HEK293 (cell line): ENCODE measurements around the gene DCAKD.

Experiments
- CTCF ChIA-PET: fragments of 350-600 bp; formaldehyde crosslinking; extraction: SDS; loops from one replicate; lab custom pipeline; 2021; ENCODE audit warnings: antibody characterized with exemption; lab: Yijun Ruan, JAX
- POLR2A ChIA-PET: fragments of 300-600 bp; formaldehyde crosslinking; extraction: SDS; loops from one replicate; lab custom pipeline; 2020; ENCODE audit warnings: antibody characterized with exemption, inconsistent platforms; lab: Yijun Ruan, JAX
- H3K27ac ChIP-seq: fragments of 200-500 bp; sonication (Bioruptor generic); 2 replicates; pipeline ENCODE4 v1.5.1; 2014; ENCODE audit warnings: low read depth, low read length, control low read depth, inconsistent platforms; ENCODE audit errors: extremely low read depth
- H3K36me3 ChIP-seq, 2 experiments: fragments of 200-500 bp in 1 of 2; sonication (Bioruptor generic) in 1 of 2; 1 replicate in 1 of 2; 2 replicates in 1 of 2; pipeline ENCODE4 v1.5.1; 2014 to 2017; ENCODE audit warnings: inconsistent platforms in 2 of 2, low read length in 2 of 2; ENCODE audit not compliant: control insufficient read depth in 2 of 2, insufficient read depth in 1 of 2
- H3K4me1 ChIP-seq: fragments of 200-500 bp; sonication (Bioruptor generic); 2 replicates; pipeline ENCODE4 v1.5.1; 2014; ENCODE audit warnings: mild to moderate bottlenecking, low read length, inconsistent platforms; ENCODE audit not compliant: control insufficient read depth, insufficient read depth
- H3K4me3 ChIP-seq: 2 replicates; pipeline ENCODE4 v1.5.1; 2011; ENCODE audit warnings: low read depth, mild to moderate bottlenecking, control low read depth, low read length, moderate library complexity
- H3K9me3 ChIP-seq: fragments of 200-500 bp; sonication (Bioruptor generic); 2 replicates; pipeline ENCODE4 v1.5.1; 2014; ENCODE audit warnings: low read depth, low read length, inconsistent platforms; ENCODE audit not compliant: control insufficient read depth, insufficient read depth
- EGR2 ChIP-seq: fragments of 450-650 bp; formaldehyde crosslinking; IDR thresholded peaks from 2 replicates; pipeline ENCODE4 v1.5.1; 2016; ENCODE audit warnings: low read depth, missing biosample characterization, missing genetic modification characterization
- HOXC10 ChIP-seq: sonication (generic); formaldehyde crosslinking; IDR thresholded peaks from 2 replicates; pipeline ENCODE4 v1.8.1; 2023; ENCODE audit warnings: mild to moderate bottlenecking, missing genetic modification reagents
- HOXD13 ChIP-seq: sonication (generic); formaldehyde crosslinking; IDR thresholded peaks from 2 replicates; pipeline ENCODE4 v1.8.0; 2022; ENCODE audit warnings: missing genetic modification reagents, borderline replicate concordance
- KLF8 ChIP-seq: fragments of 450-650 bp; formaldehyde crosslinking; IDR thresholded peaks from 2 replicates; pipeline ENCODE4 v1.5.1; 2016; ENCODE audit warnings: missing biosample characterization, missing genetic modification characterization
- MZF1 ChIP-seq: fragments of 450-650 bp; formaldehyde crosslinking; IDR thresholded peaks from 2 replicates; pipeline ENCODE4 v1.5.1; 2017; ENCODE audit warnings: missing biosample characterization, missing genetic modification characterization, borderline replicate concordance
- PRDM1 ChIP-seq: fragments of 450-650 bp; formaldehyde crosslinking; IDR thresholded peaks from 2 replicates; pipeline ENCODE4; 2016; ENCODE audit warnings: missing biosample characterization, missing genetic modification characterization
- SCRT1 ChIP-seq: fragments of 450-650 bp; formaldehyde crosslinking; IDR thresholded peaks from 2 replicates; pipeline ENCODE4 v1.5.1; 2016; ENCODE audit warnings: missing biosample characterization, missing genetic modification characterization, borderline replicate concordance
- SP7 ChIP-seq: fragments of 450-650 bp; formaldehyde crosslinking; IDR thresholded peaks from 2 replicates; pipeline ENCODE4 v1.5.1; 2016; ENCODE audit warnings: missing biosample characterization, missing genetic modification characterization
- WT1 ChIP-seq: fragments of 450-650 bp; formaldehyde crosslinking; IDR thresholded peaks from 2 replicates; pipeline ENCODE4 v1.5.1; 2016; ENCODE audit warnings: missing biosample characterization, missing genetic modification characterization
- ZBTB17 ChIP-seq: fragments of 450-650 bp; formaldehyde crosslinking; IDR thresholded peaks from 2 replicates; pipeline ENCODE4 v1.5.1; 2016; ENCODE audit warnings: missing biosample characterization, missing genetic modification characterization
- ZNF112 ChIP-seq: fragments of 450-650 bp; formaldehyde crosslinking; IDR thresholded peaks from 2 replicates; pipeline ENCODE4 v1.5.0; 2017; ENCODE audit warnings: missing biosample characterization, missing genetic modification characterization
- ZNF138 ChIP-seq: fragments of 450-650 bp; formaldehyde crosslinking; IDR thresholded peaks from 2 replicates; pipeline ENCODE4 v1.5.1; 2016; ENCODE audit warnings: missing biosample characterization, missing genetic modification characterization, borderline replicate concordance
- ZNF2 ChIP-seq: fragments of 450-650 bp; formaldehyde crosslinking; IDR thresholded peaks from 2 replicates; pipeline ENCODE4 v1.5.1; 2016; ENCODE audit warnings: missing biosample characterization, missing genetic modification characterization
- ZNF544 ChIP-seq: fragments of 450-650 bp; formaldehyde crosslinking; IDR thresholded peaks from 2 replicates; pipeline ENCODE4 v1.5.0; 2017; ENCODE audit warnings: missing biosample characterization, missing genetic modification characterization
- ZNF549 ChIP-seq: fragments of 450-650 bp; IDR thresholded peaks from 2 replicates; pipeline ENCODE4 v1.5.1; 2018; ENCODE audit warnings: missing biosample characterization, missing genetic modification characterization, mild to moderate bottlenecking, inconsistent platforms, moderate library complexity
- TF ChIP-seq, protein P1 (sequence below): fragments of 450-650 bp; formaldehyde crosslinking; IDR thresholded peaks from 2 replicates; pipeline ENCODE4 v1.5.1; 2016; ENCODE audit warnings: missing biosample characterization, missing genetic modification characterization, low read depth
- TF ChIP-seq, protein P2 (sequence below): fragments of 450-650 bp; formaldehyde crosslinking; IDR thresholded peaks from 2 replicates; pipeline ENCODE4 v1.5.1; 2016; ENCODE audit warnings: missing biosample characterization, missing genetic modification characterization
- TF ChIP-seq, protein P3 (sequence below): fragments of 450-650 bp; formaldehyde crosslinking; IDR thresholded peaks from 2 replicates; pipeline ENCODE4 v1.5.1; 2016; ENCODE audit warnings: missing biosample characterization, missing genetic modification characterization

DCAKD gene

DNA sequence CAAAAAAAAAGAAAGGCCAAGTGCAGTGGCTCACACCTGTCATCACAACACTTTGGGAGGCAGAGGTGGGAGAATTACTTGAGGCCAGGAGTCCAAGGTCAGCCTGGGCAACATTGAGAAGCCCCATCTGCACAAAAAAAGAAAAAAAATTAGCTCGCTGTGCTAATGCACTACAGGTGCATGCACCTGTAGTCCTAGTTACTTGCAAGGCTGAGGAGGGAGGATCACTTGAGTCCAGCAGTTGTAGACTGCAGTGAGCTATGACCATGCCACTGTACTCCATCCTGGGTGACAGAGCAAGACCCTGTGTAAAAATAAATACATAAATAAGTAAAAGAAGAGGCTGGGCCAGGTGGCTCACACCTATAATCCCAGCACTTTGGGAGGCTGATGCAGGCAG is 39.7 kb downstream of the DCAKD start:
- no peak for TF ChIP-seq HOXD13 (CRISPR knock-in tag)
- peak; percentile 91; the same call in 1 of the 2 replicates for TF ChIP-seq SCRT1 (tag by site-specific recombination)
- CTCF ChIA-PET = interaction anchor here (0.6 to 3.3 kb wide), 8 partner anchors 8 to 414 kb away, joined by 3 to 18 read pairs (median 4); partner anchors contain the start of gene ACBD4
- Histone ChIP-seq H3K9me3 (no peaks in the 10 kb centered on the region), H3K36me3 (no peaks in the 10 kb centered on the region), H3K27ac (no peak overlapping the region), H3K4me3 (no peak overlapping the region), H3K4me1 (peaks cover 3% of the 10 kb centered on the region; the same call in 1 of the 2 replicates)
- POLR2A ChIA-PET = interaction anchor here (0.7 kb wide), 1 partner anchor 50 kb away, joined by 6 read pairs; no protein-coding TSS in a partner anchor

DNA sequence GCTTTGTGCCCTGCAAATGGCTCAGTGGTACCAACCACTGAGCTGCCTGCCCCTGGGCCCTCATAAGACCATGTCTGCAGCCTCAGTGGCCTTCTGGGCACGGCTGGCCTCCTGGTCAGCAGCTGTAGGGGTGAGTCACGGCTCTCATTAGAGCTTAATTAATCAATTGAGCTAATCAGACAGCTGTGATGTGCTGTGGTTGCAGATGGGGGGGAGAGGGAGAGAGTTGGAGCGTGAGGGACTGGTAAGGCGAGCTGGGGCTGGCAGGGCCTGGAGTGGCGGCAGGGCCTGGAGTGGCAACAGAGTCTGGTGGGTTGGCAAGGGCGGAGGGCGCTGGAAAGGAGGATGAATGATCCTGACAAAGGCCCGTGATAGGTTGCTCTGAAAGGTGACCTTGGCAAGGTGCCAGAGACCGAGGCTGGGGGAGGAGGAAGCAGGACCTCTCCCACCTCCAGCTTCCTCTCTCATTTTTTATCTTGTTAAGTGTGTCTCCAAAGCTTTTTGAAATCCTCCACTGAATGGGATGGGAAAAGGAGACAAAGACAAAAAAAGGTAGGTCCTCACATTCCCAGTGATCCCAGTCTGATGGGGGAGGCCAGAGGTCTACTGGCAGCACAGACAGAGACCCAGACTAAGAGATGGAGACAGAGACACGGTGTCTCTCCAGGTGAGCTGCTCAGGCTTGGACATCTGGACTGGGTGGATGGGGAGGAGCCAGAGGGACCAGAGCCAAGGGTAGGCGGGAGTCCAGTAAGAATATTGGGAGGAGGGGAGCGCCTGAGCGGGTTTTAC is 41.6 kb downstream of the DCAKD start:
- TF ChIP-seq EGR2 (peak; percentile 43), ZNF544 (0 out of 2 replicates have a peak, but pooled peaks have one; percentile 34), ZNF112 (no peak)
- TF ChIP-seq, protein P1, sequence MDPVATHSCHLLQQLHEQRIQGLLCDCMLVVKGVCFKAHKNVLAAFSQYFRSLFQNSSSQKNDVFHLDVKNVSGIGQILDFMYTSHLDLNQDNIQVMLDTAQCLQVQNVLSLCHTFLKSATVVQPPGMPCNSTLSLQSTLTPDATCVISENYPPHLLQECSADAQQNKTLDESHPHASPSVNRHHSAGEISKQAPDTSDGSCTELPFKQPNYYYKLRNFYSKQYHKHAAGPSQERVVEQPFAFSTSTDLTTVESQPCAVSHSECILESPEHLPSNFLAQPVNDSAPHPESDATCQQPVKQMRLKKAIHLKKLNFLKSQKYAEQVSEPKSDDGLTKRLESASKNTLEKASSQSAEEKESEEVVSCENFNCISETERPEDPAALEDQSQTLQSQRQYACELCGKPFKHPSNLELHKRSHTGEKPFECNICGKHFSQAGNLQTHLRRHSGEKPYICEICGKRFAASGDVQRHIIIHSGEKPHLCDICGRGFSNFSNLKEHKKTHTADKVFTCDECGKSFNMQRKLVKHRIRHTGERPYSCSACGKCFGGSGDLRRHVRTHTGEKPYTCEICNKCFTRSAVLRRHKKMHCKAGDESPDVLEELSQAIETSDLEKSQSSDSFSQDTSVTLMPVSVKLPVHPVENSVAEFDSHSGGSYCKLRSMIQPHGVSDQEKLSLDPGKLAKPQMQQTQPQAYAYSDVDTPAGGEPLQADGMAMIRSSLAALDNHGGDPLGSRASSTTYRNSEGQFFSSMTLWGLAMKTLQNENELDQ (tag by site-specific recombination) = no peak
- CTCF ChIA-PET = interaction anchor here (0.6 to 3.3 kb wide), 5 partner anchors 12 to 151 kb away, joined by 3 to 18 read pairs (median 3); partner anchors contain the start of gene ACBD4

DNA sequence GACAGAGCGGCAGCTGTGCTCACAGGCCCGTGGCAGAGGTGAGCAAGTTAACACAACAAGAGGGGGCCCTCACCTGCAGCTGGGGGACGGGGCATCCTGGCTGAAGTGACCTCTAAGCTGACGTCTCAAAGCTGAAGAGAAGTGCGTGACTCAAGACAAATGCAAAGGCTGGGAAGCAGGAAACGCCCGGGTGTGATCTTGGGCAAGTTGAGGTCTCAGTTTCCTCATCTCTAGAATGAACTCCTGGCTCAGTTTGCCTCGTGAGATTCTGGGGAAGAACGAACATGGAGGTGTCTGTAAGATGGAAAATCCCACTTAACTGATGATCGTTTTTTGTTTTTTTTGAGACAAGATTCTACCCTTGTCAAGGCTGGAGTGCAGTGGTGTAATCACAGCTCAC is 43.2 kb downstream of the DCAKD start:
- Histone ChIP-seq H3K27ac (no peak overlapping the region), H3K4me1 (peaks cover 3% of the 10 kb centered on the region; the same call in 1 of the 2 replicates), H3K9me3 (no peaks in the 10 kb centered on the region), H3K4me3 (no peak overlapping the region), H3K36me3 (no peaks in the 10 kb centered on the region)
- TF ChIP-seq, protein P2, sequence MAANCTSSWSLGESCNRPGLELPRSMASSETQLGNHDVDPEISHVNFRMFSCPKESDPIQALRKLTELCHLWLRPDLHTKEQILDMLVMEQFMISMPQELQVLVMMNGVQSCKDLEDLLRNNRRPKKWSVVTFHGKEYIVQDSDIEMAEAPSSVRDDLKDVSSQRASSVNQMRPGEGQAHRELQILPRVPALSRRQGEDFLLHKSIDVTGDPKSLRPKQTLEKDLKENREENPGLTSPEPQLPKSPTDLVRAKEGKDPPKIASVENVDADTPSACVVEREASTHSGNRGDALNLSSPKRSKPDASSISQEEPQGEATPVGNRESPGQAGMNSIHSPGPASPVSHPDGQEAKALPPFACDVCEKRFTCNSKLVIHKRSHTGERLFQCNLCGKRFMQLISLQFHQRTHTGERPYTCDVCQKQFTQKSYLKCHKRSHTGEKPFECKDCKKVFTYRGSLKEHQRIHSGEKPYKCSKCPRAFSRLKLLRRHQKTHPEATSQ (tag by site-specific recombination) = no peak
- TF ChIP-seq SP7 (tag by site-specific recombination) (no peak), MZF1 (tag by site-specific recombination) (no peak), ZNF138 (no peak), ZBTB17 (tag by site-specific recombination) (no peak), ZNF549 (tag by site-specific recombination) (no peak), WT1 (tag by site-specific recombination) (no peak), ZNF2 (tag by site-specific recombination) (no peak), KLF8 (no peak), HOXC10 (CRISPR knock-in tag) (no peak), PRDM1 (tag by site-specific recombination) (no peak)
- TF ChIP-seq, protein P3, sequence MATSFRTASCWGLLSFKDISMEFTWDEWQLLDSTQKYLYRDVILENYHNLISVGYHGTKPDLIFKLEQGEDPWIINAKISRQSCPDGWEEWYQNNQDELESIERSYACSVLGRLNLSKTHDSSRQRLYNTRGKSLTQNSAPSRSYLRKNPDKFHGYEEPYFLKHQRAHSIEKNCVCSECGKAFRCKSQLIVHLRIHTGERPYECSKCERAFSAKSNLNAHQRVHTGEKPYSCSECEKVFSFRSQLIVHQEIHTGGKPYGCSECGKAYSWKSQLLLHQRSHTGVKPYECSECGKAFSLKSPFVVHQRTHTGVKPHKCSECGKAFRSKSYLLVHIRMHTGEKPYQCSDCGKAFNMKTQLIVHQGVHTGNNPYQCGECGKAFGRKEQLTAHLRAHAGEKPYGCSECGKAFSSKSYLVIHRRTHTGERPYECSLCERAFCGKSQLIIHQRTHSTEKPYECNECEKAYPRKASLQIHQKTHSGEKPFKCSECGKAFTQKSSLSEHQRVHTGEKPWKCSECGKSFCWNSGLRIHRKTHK (tag by site-specific recombination) = no peak
- ChIA-PET POLR2A (no interaction called here), CTCF (interaction anchor here (0.9 kb wide), 1 partner anchor 62 kb away, joined by 4 read pairs; no protein-coding TSS in a partner anchor)

More for the DNA sequence above, 41.6 kb downstream of the DCAKD start:
- Histone ChIP-seq H3K36me3 (no peaks in the 10 kb centered on the region), H3K9me3 (no peaks in the 10 kb centered on the region), H3K4me3 (no peak overlapping the region), H3K4me1 (peaks cover 3% of the 10 kb centered on the region; the same call in 1 of the 2 replicates), H3K27ac (no peak overlapping the region)
- POLR2A ChIA-PET = no interaction called here
